H4 (cell line): ENCODE results near the gene FAM13A. TPM values are rescaled to one million over a fixed set of nuclear protein-coding genes. Genes with fewer than 3 reads are reported as not detected.
A peak's percentile ranks its signal among the peaks of the same experiment; 100 is the strongest.
"Not testable (repeated sequence)": the region's sequence is repeated elsewhere in the genome, so short reads cannot be mapped to it uniquely, and the experiment has no call there.

ENCODE experiments used
- DNase-seq: peaks from one replicate; pipeline ENCODE4 v3.0.0-alpha.2; 2015; ENCODE audit warnings: low spot score
- total RNA-seq: library from RNA; depleted of rRNA; stranded (reverse); fragments of >200 nt; shearing (Covaris generic); gene quantifications from 2 replicates; pipeline ENCODE4 v1.2.3, GENCODE V29; 2014

The FAM13A gene
- total RNA-seq, 1 experiment from 2014 or later = 17.1 TPM

GRCh38 chr4:88900432-88900831 is 156.6 kb downstream of the FAM13A start:
- peak; percentile 40 for DNase-seq

GRCh38 chr4:88897752-88898151 is 159.2 kb downstream of the FAM13A start:
- DNase-seq = no peak

DNA sequence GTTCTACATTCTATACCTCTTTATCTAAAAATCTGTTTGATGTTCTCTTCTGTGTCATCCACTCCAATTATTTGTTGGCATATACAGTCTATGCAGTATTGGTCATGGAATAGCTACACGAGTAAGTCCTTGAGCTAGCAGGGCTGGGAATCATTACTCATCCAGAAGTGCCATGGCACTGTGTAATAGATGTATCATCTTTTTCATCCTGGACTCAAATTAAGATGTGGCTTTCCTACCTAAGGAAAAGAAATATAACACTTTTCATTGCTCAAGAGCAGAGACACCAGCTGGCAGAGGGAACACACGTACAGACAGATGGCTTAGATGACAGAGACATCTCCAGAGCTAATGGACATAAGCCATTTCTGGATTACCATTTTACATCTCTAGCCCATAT is 159.8 kb downstream of the FAM13A start:
- DNase-seq = no peak

GRCh38 chr4:88893961-88894360 is 163.0 kb downstream of the FAM13A start:
- no peak for DNase-seq

DNA sequence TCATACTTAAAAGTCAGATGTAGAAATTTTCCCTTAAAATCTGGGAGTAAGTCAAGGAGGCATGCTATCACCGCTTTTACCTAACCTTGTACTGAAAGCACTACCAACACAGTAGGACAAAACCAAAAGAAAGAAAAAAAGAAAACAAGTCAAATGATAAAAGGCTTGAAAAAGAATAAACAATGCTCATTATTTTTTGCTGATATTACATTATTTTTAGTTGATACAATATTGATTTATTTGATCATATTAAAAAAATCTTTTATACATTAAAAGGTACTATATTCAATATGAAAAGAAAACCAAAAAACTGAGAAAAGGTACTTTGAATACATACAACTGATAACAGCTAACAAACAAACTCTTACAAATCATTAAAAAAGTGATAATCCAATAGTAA is 164.3 kb downstream of the FAM13A start:
- no peak for DNase-seq

GRCh38 chr4:88891636-88892035 is 165.3 kb downstream of the FAM13A start:
- no peak for DNase-seq

DNA sequence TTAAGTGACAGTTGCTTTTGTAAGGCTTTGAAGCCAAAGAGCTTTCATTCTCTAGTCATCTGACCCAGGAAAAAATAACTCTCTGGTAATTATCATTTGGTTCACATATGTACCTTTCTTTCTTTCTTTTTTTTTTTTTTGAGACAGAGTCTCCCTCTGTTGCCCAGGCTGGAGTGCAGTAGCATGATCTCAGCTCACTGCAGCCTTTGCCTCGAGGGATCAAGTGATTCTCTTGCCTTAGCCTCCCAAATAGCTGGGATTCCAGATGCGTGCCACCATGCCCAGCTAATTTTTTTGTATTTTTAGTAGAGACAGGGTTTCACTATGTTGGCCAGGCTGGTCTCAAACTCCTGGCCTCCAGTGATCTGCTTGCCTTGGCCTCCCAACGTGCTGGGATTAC is 169.6 kb downstream of the FAM13A start:
- DNase-seq = not testable (repeated sequence)

DNA sequence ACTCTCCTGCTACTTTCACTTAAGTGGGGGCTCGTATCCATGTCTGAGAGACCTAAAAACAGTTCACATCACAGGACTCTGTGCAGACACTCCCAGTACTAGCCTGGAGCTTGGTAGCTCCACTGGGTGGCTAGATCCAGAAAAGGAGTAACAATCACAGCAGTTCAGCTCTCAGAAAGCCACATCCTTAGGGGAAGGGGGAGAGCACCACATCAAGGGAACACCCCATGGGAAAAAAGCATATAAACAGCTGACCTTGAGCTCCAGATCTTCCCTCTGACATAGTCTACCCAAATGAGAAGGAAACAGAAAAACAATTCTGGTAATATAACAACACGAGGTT is 175.8 kb downstream of the FAM13A start:
- peak; percentile 70 for DNase-seq

DNA sequence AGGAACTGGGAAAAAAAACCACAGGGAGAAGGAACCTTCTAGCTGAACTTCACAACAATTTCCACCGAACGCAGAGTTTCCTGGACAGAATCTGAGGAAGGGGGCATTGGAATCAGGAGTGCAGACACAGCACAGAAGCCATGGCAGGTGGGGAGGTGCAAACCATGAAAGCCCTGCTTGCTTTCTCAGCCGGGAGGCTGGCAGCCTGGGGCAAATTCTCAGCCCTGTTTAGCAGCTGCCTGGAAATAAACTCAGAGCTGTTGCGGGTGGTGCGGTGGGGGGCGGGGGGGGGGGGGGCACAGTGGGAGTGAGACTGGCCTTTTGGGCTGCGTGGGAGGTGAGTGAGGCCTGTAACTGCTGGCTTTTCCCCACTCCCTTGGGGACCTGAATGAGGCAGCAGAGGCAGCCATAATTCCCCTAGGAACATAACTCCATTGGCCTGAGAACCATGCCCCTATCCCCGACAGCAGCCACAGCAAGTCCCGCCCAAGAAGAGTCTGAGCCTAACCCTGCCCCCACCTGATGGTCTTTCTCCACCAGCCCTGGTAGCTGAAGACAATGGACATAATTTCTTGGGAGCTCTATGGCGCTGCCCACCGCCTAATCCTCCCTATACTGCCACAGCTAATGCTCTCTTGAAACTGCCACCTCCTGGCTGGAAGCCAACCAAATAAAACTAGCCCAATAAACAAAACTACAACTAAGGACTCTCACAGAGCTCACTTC is 176.3 kb downstream of the FAM13A start:
- no peak for DNase-seq

GRCh38 chr4:88879991-88880390 is 177.0 kb downstream of the FAM13A start:
- DNase-seq = no peak

GRCh38 chr4:88878642-88879041 is 178.3 kb downstream of the FAM13A start:
- DNase-seq = no peak

DNA sequence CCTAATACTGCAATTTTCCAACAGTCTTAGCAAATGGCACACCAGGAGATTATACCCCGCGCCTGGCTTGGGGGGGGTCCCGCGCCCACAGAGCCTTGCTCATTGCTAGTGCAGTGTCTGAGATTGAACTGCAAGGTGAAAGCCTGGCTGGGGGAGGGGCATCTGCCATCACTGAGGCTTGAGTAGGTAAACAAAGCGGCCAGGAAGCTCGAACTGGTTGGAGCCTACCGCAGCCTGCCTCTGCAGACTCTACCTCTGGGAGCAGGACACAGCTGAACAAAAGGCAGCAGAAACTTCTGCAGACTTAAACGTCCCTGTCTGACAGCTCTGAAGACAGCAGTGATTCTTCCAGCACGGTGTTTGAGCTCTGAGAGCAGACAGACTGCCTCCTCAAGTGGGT is 186.6 kb downstream of the FAM13A start:
- DNase-seq = no peak

DNA sequence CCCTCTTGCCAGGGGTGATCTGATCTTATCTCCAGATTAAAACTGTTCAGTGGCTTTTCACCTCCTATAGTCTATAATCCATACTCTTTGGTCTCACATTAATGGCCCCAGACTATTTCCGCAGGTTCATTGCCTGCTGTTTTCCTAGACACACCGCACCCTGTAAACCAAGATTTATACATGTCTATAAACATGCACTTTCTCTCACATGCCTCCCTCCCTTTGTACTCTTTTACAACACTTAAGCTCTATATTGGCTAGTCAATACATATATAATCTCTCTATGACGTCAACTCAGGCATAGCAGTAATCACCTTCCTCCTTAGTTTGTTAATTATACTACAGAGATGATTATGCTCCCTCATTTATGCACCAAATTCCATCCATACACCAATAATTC is 188.5 kb downstream of the FAM13A start:
- no peak for DNase-seq

DNA sequence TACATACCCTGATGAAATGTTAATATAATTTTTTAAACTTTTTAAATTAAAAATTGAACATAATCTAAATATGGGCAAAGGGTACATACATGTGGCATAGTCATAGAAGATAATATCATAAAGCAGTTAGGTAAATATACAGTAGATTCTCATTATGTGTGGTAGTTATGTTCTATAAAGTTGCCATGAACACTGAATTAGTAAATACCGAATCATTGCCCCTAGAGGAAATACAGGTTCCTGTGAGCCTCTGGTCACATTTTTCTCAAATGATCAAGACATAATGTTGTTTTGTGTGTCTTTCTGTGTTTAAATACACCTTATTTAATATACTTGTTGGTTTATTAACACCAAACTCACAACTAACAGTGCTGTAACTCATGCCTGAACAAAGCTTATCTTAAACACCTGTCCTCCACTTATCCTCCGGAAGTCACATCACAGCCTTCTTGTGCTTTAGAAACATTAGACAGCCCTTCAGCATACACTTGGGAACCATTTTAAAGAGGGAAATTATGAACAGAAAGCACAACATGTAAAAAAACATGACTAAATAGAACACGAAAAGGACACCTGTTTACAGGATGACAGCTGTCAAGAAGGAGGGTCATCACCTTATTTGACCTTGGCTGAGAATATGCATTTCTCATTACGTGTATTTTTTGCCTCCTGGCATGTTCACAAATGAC is 190.0 kb downstream of the FAM13A start:
- no peak for DNase-seq

DNA sequence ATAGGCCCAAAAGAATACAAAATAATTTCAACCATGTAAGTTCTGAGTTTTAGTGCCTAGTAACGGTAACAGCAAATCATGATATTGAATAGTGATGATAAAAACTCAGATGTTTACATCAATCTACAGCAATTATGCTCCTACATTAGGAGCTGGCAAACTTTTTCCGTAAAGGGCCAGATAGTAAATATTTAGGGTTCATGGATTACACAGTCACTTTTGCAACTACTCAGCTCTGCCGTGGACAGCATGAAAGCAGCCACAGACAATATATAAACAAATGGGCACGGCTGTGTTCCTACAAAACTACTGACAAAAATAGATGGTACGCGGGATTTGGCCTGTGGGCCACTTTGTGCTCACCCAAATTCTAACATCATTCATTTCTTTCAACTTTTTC is 191.5 kb downstream of the FAM13A start:
- no peak for DNase-seq

GRCh38 chr4:88865046-88865445 is 191.9 kb downstream of the FAM13A start:
- DNase-seq = no peak

DNA sequence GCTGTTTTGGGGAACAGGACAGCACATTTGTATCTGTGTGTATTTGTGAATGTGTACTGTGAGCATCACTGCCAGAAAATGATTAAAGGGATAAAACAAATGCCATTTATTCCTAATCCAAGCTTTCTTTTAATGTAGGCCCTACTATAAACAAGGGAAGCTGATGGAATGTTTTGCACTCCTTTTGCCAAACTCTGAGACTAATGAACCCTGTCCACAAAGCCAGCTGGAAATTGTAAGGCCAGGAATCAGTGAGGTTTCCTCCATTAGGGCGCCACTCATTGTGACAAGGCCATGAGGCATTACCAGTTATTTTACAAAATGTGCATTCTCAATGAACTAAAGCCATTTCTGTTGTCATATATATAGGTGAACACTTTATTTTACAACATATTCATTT is 196.4 kb downstream of the FAM13A start:
- DNase-seq = no peak

DNA sequence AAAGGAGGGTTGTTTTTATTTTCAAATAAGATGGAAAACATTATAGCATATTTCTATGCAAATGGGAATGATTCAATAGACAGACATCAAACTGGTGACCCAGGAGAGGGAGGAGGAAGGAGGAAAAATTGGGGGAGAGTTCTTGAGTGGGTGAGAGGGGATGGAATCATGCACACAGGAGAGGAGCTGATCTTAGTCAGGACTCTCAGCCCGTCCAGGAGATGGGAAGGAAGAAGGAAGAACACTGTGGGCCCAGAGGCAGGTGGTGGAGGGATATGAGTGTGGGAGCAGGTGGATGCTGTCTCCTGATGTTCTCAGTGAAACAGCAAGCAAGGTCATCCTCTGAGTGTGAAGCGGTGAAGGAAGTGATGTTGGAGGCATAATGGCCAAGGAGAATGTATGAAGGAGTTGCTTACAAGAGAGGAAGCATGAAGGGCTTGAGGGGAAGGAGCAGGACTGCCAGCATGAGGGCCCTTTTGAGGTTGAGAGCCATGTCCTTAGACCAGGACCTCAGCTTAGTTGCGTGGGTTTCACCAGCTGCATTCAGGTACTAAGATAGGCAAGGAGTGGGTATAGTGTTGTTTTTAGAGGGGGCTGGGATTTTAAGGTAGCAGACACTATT is 197.7 kb downstream of the FAM13A start:
- no peak for DNase-seq

GRCh38 chr4:88858752-88859151 is 198.2 kb downstream of the FAM13A start:
- no peak for DNase-seq

DNA sequence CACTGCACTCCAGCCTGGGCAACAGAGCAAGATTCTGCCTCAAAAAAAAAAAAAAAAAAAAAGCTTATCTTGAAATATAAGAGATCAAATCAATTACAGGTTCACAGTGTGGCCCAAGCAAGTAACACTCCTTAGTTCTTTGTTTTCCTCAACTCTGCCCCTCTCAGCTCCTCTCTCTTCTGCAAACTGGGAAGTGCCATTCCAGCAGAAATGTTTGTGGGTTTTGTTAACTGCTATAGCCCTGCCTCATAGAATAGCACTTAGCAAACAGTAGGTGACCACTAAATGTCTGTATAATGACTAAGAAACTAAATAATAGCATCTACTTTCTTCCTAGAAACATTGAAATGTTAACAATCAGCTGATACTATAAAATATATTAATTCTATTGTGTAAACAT is 199.4 kb downstream of the FAM13A start:
- no peak for DNase-seq

- DNase-seq = no peak
These were observed 202.5 kb downstream of the FAM13A start for GRCh38 chr4:88854481-88854880.

DNA sequence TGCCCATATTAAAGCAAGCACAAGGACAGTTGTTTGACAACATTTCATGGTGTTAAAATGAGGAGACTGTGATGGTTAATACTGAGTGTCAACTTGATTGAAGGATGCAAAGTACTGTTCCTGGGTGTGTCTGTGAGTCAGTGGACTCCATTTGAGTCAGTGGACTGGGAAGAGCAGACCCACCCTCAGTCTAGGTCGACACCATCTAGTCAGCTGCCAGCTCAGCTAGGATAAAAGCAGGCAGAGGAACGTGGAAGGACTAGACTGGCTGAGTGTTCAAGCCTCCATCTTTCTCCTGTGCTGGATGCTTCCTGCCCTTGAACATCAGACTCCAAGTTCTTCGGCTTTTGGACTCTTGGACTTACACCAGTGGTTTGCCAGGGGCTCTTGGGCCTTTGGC is 203.4 kb downstream of the FAM13A start:
- DNase-seq = not testable (repeated sequence)

DNA sequence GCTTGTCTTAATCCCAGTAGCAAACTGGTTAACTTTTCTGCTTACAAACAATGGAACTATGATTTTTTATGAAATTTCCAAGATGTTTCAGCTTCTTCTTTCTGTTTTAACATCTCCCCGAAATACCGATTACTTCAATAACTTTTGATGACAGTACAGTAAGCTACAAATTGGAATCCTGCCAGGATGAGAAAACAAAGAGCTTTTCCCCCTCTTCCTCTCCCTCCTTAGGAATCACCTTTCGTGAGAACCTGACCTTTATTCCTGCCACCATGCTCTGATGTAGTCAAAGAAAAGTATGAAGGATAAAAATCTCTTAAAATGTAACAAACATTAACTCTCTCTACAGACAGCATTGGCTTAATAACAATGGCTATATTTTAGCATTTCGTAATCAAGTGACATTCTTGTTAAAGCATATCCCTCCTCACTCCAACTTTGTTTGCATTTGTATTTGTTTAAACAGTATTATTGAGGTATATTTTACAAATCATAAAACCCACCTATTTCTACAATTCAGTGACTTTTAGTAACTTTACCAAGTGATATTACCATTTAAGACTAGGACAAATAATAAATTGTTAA is 210.7 kb downstream of the FAM13A start:
- DNase-seq = no peak
